Stimulated activated naive CD8-positive, alpha-beta T cell treated with anti-CD3 and anti-CD28 coated beads, Interleukin-15, Interleukin-2, amounts not matched to agents 100 U/mL and 50 U/mL, for 24 hours (primary cell): ENCODE measurements around the gene MAP6.

ENCODE experiments used
- ATAC-seq: fragments of 150-1000 bp; cut with Tn5 transposase; one replicate; pipeline ENCODE4 v1.10.0; 2021
- DNase-seq: peaks from one replicate; pipeline ENCODE4 v3.0.0; 2021

Gene MAP6

DNA sequence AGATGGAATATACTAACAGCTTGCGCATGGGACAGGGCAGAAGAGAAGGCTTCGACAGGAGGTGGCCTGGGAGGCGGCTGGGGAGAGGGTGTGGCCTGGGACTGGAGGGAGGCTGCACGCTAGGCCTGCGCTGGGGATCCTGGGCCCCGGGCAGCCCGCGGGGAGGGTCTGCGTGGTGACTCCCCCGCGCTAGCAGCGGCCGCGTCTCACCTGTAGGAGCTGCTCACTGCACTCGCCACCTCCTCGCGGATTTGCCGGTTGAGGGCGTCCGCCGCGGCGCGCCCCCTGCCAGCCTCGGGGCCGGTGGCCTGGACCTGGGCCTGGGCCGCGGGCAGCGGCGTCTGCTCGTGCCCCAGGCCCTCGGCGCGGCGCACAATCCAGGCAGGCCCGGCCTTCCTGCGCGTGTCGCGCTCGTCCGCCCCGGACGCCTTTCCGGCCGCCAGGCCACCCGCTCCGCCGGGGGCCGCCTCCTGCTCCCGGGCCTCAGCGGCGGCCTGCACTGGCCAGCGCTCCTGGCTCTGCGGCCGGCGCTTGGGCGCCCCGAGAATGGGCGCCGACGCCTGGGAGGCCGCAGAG, 1.5 kb downstream of the MAP6 start:
- peak; percentile 9 for DNase-seq

GRCh38 chr11:75665990-75666389, 2.8 kb downstream of the MAP6 start:
- no peak for ATAC-seq
- no peak for DNase-seq

More for the DNA sequence above, 1.5 kb downstream of the MAP6 start:
- peak; percentile 8 for ATAC-seq

GRCh38 chr11:75665126-75665525, 3.7 kb downstream of the MAP6 start:
- no peak for DNase-seq
- no peak for ATAC-seq

- ATAC-seq (no peak), DNase-seq (no peak)
Measured at GRCh38 chr11:75664389-75664788, 4.4 kb downstream of the MAP6 start.

GRCh38 chr11:75663808-75664207, 5.0 kb downstream of the MAP6 start:
- DNase-seq (no peak), ATAC-seq (no peak)

DNA sequence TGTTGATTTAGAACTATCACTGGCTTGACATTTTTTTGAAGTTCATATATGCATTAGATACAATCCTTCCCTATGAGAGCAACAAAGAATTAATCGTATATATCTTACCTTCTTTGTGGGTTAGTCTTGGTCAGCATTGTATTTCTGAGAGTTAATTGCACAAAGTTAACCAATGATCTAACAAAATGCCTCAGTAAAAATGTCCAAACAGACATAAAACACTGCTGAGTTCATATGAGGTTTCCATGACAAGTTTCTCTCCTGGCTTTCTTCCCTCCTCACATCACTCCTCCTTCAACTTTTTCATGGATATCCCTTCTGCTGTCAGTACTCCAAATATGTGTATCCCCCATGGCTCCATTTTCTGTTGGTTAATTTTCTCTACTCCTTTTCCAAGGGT, 9.0 kb downstream of the MAP6 start:
- ATAC-seq: no peak
- no peak for DNase-seq

- ATAC-seq (no peak), DNase-seq (no peak)
Measured at GRCh38 chr11:75656044-75656727, 12.7 kb downstream of the MAP6 start.

DNA sequence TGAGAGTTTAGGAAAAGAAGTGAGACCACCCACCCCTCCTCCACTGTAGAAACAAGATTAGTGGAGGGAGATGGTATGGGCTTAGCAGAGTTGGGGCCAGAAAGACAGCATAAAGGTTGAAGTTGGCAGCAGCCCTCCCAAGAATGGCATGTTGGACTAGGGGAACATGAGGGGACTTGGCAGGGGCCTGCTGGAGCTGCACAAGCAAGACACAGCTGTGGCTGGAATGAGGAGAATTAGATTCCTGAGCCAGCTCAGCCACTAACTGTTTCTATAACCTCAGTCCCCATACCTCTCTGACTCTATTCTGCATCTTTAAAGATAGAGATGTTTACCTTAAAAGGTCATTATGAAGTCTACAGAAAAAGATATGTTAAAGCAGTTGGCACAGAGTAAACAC, 13.2 kb downstream of the MAP6 start:
- ATAC-seq (no peak), DNase-seq (no peak)

DNA sequence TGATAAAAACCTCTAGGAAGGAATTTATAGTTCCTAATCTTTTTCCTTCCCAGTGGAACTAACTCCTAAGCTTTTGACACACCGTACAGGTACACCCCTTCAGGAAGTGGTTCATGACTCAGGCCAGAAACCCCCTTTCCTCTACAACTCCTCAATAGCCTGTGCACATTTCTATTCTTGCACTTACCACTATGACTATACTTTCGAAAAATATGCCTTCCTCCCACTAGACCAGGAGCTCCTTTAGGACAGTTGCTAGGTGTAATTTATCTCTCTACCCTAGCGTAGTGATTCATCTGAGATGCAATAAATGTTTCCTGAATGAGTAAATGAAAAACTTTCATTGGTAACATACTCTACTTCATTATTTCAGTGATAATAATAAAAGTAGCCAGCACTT, 14.5 kb downstream of the MAP6 start:
- ATAC-seq (peak; percentile 96), DNase-seq (no peak)

- no peak for ATAC-seq
- no peak for DNase-seq
Measured at GRCh38 chr11:75653532-75653931, 15.3 kb downstream of the MAP6 start.

GRCh38 chr11:75652936-75653335, 15.9 kb downstream of the MAP6 start:
- DNase-seq (no peak), ATAC-seq (no peak)

GRCh38 chr11:75651218-75651617, 17.6 kb downstream of the MAP6 start:
- ATAC-seq (no peak), DNase-seq (no peak)

- ATAC-seq (no peak), DNase-seq (no peak)
Measured at GRCh38 chr11:75650167-75650723, 18.6 kb downstream of the MAP6 start.

- ATAC-seq: no peak
- DNase-seq: no peak
Measured at GRCh38 chr11:75644946-75645345, 23.9 kb downstream of the MAP6 start.

DNA sequence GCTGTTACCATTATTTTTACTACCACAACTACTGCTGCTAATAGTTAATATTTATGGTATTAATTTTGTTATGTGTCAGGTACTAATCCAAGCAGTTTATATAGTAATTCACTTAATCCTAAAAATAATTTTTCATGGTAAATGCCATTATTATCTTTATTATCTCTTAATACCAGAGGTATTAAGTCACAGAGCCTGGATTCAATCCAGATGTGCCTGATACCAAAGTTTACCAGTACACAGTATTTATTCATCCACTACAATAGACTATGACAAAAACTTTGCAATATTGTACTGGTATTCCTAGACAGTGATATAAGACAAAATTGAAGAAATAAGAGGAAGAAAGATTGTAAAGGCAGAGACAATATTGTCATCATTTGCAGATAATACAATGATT, 24.5 kb downstream of the MAP6 start:
- DNase-seq: no peak
- no peak for ATAC-seq

- no peak for ATAC-seq
- DNase-seq: no peak
Measured at GRCh38 chr11:75642402-75643113, 26.3 kb downstream of the MAP6 start.

DNA sequence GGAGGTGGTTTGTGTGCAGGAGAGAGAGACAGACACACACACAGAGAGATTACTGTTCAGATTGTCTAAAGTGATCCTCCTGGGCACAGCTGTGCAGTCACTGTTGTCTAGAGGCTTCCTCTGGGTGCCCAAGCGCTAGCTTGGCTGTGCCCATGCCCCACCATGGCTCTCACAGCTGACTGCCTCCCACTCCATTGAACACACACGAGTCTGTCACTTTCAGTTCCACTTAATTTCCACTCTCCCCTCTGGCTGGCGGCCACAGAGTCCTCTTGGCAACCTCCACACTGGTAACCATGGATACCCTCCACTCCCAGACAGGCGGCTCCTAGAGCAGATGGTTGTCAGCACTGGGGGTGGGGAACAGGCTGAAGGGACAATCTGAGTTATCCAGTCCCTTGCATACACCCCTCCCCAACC, 29.1 kb downstream of the MAP6 start:
- DNase-seq (no peak), ATAC-seq (peak; percentile 57)

DNA sequence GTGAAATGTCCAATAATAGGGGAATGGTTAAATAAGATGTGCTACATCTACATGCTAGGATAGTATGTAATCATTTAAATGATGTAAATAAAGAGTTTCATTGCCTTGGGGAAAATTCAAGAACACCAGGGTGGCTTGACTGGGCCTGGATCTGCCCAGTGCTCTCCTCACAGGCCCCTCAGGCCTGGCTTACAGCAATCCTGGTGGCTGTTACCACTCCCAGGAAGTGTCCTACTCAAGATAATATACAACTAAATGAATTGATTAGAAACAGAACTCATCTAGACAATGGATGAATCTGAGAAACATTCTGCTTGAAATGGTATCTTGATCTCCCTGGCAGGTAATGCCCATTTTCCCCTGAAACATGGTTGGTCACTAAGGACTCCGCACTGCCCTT, 30.8 kb downstream of the MAP6 start:
- ATAC-seq (no peak), DNase-seq (no peak)

DNA sequence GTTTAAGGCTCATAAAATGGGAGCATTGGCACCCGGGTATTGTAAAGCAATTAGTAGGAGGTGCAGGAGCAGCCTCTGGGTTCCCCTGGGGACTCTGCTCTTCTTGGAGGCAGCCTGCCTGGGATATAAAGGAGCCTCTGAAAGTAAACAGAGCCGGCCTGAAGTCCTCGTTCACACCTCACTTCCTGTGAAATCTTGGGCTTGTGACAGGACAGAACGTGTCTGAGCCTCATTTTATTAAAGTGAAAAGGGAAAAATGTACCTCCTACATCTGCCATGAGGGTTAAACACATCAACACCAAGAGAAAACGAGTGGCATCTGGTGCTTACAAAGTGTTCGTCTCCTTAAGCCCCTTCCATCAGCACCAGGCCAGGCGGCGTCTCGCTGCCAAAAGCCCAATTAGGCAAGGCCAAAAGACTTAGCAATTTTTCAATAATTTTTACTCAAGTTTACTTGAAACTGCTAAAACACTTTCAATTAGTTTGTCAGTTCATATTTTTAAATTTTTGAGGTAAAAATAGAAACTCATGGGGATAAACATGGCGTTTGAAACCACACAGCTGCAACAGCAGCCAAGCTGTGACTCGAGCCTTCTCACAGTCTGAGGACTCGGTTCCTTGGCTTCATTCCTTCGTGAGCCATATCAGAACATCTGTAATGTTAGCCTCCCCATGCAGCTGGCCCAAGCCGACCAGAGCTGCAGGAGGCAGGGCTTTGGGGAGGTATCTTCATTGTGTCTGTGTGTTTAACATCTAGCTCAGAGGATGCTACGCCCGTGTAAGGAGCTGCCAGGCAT, 33.6 kb downstream of the MAP6 start:
- no peak for DNase-seq
- no peak for ATAC-seq

DNA sequence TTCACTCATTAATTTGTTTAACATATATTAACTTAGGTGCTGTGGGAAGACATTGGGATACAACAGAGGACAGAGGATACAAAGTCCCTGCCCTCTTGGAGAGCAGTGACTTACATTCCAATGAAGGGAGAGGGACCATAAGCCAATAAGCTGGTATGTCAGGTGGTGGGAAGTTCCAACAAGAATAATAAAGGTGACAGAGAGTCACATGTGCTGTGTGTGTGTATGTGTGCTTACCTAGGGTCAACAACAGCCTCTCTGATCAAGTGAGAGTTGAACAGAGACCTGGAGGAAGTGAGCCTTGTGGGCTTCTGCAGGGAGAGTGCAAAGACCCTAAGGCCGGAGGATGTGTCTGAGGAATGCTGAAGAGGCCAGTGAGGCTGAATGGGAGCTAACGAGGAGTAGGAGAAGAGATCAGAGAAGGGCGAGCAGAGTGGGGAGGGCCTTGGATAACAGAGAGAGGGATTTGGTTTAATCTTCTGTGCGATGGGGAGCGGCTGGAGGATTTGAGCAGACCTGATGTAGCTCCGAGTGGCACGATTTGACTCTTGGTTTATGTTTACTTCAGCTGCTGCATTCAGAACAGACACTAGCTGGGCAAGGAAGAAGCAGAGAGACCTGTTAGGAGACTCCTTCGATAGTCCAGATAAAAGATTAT, 35.3 kb downstream of the MAP6 start:
- DNase-seq: no peak
- no peak for ATAC-seq

- DNase-seq (no peak), ATAC-seq (no peak)
Measured at GRCh38 chr11:75632962-75633361, 35.9 kb downstream of the MAP6 start.

GRCh38 chr11:75632450-75632849, 36.4 kb downstream of the MAP6 start:
- ATAC-seq: no peak
- no peak for DNase-seq
